Upper lobe of left lung (tissue), 6 donors: ENCODE results near the gene FGR. TPM values are rescaled to one million over a fixed set of nuclear protein-coding genes. Genes with fewer than 3 reads are reported as not detected.

Source experiments
- ATAC-seq, 2 donors: fragments of 200-7000 bp; cut with Tn5 transposase; one replicate each; pipeline ENCODE4 v1.9.1; 2022; ENCODE audit warnings: mild to moderate bottlenecking in 2 of 2, moderate library complexity in 2 of 2; ENCODE audit not compliant: low FRiP score in 2 of 2
- DNase-seq, 2 donors: peaks; one replicate each; pipeline ENCODE4 v3.0.0-alpha.2; 2019 to 2020
- H3K27ac ChIP-seq, 4 donors: fragments of 200-600 bp; sonication (generic); one replicate each; pipeline ENCODE4 v1.5.1; 2016 to 2019
- H3K27me3 ChIP-seq, 4 donors: fragments of 200-600 bp; sonication (generic); one replicate each; pipeline ENCODE4 v1.5.1; 2017 to 2019
- H3K36me3 ChIP-seq, 4 donors: fragments of 200-600 bp; sonication (generic); one replicate each; pipeline ENCODE4 v1.5.1; 2016 to 2019
- H3K4me1 ChIP-seq, 4 donors: fragments of 200-600 bp; sonication (generic); one replicate each; pipeline ENCODE4 v1.5.1; 2018 to 2019
- H3K4me3 ChIP-seq, 4 donors: fragments of 200-600 bp; sonication (generic); one replicate each; pipeline ENCODE4 v1.5.1; 2017 to 2019; ENCODE audit warnings: mild to moderate bottlenecking in 2 of 4, moderate library complexity in 1 of 4
- H3K9me3 ChIP-seq, 4 donors: fragments of 200-600 bp; sonication (generic); one replicate each; pipeline ENCODE4 v1.5.1; 2018 to 2019
- EP300 ChIP-seq, 4 donors: sonication (generic); formaldehyde crosslinking; IDR thresholded peaks; one replicate each; pipeline ENCODE4 v1.5.1; 2017; ENCODE audit warnings: antibody characterized with exemption in 4 of 4, control low read depth in 2 of 4
- POLR2A ChIP-seq, 4 donors: fragments of 450-650 bp; IDR thresholded peaks; one replicate each; pipeline ENCODE4 v1.5.1; 2016 to 2017; ENCODE audit warnings: antibody characterized with exemption in 4 of 4, mild to moderate bottlenecking in 2 of 4
- POLR2AphosphoS5 ChIP-seq, 2 donors: sonication (generic); formaldehyde crosslinking; IDR thresholded peaks; one replicate each; pipeline ENCODE4 v1.5.1; 2017; ENCODE audit warnings: antibody characterized with exemption in 2 of 2
- WGBS, 2 donors: methylation state at CpG; one replicate each; pipeline ENCODE4 v1.1.5; 2017 to 2018; 5-methylcytosine and 5-hydroxymethylcytosine counted together
- total RNA-seq, 6 donors: library from RNA; depleted of rRNA in 4 of 6; stranded (reverse); fragments of >200 nt in 4 of 6; gene quantifications; one replicate each; pipeline versions ENCODE4 v1.1.0 to v1.2.1, GENCODE V29; 2016 to 2021
- TF ChIP-seq, protein P1 (sequence below), 6 experiments: fragments of 450-650 bp in 4 of 6; fragments of 200-600 bp in 2 of 6; sonication (generic) in 2 of 6; IDR thresholded peaks; one replicate each; pipeline ENCODE4 v1.5.1; 2016 to 2019; ENCODE audit warnings: antibody characterized with exemption in 6 of 6
- donor health status: DM: no; HTN: no; CAD: no; lungs with moderate emphysema.
- donor health status: DM: no; HTN: yes; CAD: no; lungs with severe emphysema.

The FGR gene
- total RNA-seq, 6 donors from 2014 or later = 59.8 to 234 (median 150) TPM

DNA sequence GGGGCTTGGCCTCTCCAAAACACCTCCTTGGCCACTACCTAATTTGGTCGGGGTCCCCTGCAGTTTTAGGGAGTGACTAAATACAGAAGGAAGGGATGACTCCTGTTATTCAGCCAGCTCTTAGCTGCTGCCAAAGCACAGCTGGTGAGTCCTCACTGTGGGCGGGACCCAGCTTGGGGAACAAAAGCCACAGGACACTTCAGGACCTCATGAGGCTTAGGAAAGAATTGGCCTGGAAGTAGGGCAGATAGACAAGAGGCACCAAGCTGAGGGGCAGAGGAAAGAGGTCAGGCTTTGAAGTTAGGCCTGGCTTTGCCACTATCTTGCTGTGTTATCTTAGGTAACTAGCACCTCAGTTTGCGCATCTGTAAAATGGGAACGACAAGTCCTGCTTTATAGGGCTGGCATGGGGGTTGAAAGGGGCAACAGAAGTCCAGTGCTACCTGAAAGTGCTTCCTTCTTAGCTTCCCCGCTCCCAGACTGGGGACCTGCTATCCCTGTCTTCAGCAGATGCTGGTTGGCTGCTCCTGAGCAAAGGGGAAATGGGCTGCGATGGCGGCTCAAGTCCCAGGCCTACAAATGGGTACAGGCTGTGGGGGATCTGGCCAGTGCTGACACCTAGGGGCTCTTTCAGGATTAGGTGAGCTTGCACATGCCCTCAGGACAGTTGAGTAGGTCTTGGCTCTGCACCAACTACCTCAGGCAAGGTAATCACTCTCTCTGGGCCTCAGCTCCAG is 21.3 kb upstream of the FGR start:
- 70 to 77% methylated on average over 4 to 7 of the region's 7 CpGs for WGBS, 2 donors
- peak; percentile 41 to 67 for ATAC-seq
- Histone ChIP-seq H3K4me1 (peaks cover 25 to 46% (median 31%) of the 10 kb centered on the region in 4 donors), H3K9me3 (no peaks in the 10 kb centered on the region), H3K27ac (peak overlapping the region; percentile 41 to 77 (median 71)), H3K4me3 (no peak overlapping the region), H3K27me3 (no peaks in the 10 kb centered on the region), H3K36me3 (no peaks in the 10 kb centered on the region)
- TF ChIP-seq POLR2AphosphoS5 (IDR thresholded peaks at IDR 0.05) (peak in 1 of 2 donors; percentile 53), POLR2A (IDR thresholded peaks at IDR 0.05) (peak in 1 of 4 donors; percentile 53), EP300 (IDR thresholded peaks at IDR 0.05) (no peak)
- peak in 1 of 2 donors; percentile 79 for DNase-seq

DNA sequence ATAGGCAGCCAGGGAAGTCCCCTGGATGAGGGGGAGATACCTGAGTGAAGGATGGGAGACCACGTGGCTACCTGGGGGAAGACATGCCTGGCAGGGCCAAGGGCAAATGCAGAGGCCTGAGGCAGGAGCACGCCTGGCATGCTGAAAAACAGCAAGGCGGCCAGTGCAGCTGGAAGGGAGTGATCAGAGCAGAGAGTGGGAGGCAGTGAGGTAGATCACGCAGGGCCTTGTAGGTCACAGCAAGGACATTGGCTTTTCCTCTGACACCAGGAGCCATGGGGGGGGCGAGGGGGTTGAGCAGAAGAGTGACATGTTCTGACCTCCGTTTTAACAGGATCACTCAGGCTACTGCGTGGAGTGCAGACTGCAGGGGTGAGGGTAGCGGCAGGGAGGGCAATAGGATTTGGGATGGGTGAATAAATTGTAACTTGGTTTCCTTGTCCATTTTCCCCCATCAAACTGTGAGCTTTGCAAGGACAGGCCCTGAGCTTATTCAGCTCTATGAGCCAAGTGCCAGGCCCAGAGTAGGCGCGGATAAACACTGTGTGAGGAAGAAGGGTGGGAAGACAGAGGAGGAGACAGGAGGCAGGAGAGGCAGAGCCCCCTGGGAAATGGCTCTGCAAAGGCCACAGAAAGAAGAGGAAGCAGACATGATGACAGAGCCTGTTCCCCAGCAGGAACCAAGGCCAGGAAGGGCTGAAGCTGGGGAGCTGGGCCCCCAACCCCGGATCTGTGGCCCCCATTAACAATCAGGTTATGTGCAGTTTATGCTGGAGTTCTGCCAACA is 20.4 kb upstream of the FGR start:
- no peak for TF ChIP-seq EP300 (IDR thresholded peaks at IDR 0.05)
- TF ChIP-seq, protein P1, sequence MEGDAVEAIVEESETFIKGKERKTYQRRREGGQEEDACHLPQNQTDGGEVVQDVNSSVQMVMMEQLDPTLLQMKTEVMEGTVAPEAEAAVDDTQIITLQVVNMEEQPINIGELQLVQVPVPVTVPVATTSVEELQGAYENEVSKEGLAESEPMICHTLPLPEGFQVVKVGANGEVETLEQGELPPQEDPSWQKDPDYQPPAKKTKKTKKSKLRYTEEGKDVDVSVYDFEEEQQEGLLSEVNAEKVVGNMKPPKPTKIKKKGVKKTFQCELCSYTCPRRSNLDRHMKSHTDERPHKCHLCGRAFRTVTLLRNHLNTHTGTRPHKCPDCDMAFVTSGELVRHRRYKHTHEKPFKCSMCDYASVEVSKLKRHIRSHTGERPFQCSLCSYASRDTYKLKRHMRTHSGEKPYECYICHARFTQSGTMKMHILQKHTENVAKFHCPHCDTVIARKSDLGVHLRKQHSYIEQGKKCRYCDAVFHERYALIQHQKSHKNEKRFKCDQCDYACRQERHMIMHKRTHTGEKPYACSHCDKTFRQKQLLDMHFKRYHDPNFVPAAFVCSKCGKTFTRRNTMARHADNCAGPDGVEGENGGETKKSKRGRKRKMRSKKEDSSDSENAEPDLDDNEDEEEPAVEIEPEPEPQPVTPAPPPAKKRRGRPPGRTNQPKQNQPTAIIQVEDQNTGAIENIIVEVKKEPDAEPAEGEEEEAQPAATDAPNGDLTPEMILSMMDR (IDR thresholded peaks at IDR 0.05) = no peak
- TF ChIP-seq POLR2AphosphoS5 (IDR thresholded peaks at IDR 0.05) = no peak
- TF ChIP-seq POLR2A (IDR thresholded peaks at IDR 0.05) = no peak
- H3K36me3 ChIP-seq = no peaks in the 10 kb centered on the region
- H3K27me3 ChIP-seq = no peaks in the 10 kb centered on the region
- peak overlapping the region; percentile 41 to 77 (median 71) for H3K27ac ChIP-seq
- no peak for DNase-seq
- no peaks in the 10 kb centered on the region for H3K9me3 ChIP-seq
- peaks cover 27 to 45% (median 30%) of the 10 kb centered on the region in 4 donors for H3K4me1 ChIP-seq
- WGBS, 2 donors = 70 to 72% methylated on average over 11 of the region's 11 CpGs
- no peak overlapping the region for H3K4me3 ChIP-seq
- ATAC-seq = no peak

DNA sequence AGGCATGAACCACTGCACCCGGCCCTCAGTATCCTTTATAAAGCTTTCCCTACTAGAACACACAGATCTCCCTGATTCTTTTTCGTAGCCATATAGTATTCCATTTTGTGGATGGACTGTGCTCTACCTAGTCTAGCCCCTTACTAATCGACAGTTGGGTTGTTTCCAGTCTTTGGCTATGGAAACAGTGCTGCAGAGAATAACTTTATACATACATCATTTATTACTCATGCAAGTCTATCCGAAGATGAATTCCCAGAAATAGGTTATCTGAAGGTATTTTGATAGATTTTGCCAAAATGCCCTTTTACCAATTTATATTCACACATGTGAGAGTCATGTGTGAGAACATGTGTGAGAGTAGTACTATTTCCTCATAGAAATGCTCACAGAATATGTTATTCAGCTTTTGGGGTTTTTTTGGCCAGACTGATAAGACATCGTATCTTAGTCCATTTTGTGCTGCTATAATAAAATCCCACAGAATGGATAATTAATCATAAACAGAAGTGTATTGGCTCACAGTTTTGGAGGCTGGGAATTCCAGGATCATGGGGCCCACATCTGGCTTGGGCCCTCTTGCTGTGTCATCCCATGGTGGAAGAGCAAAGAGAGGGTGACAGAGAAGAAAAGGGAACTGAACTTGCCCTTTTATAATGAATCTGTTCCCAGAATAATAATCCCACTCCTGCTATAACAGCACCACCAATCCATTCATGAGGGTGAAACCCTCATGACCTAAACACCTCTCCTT is 17.3 kb upstream of the FGR start:
- ATAC-seq (no peak), DNase-seq (no peak)
- Histone ChIP-seq H3K9me3 (no peaks in the 10 kb centered on the region), H3K4me1 (peaks cover 14 to 29% (median 25%) of the 10 kb centered on the region in 4 donors), H3K36me3 (no peaks in the 10 kb centered on the region), H3K4me3 (no peak overlapping the region), H3K27ac (no peak overlapping the region), H3K27me3 (no peaks in the 10 kb centered on the region)
- TF ChIP-seq POLR2AphosphoS5 (IDR thresholded peaks at IDR 0.05) (no peak), POLR2A (IDR thresholded peaks at IDR 0.05) (no peak), EP300 (IDR thresholded peaks at IDR 0.05) (no peak)
- TF ChIP-seq, protein P1 (IDR thresholded peaks at IDR 0.05) = no peak
- 93 to 94% methylated on average over 5 of the region's 5 CpGs for WGBS, 2 donors

DNA sequence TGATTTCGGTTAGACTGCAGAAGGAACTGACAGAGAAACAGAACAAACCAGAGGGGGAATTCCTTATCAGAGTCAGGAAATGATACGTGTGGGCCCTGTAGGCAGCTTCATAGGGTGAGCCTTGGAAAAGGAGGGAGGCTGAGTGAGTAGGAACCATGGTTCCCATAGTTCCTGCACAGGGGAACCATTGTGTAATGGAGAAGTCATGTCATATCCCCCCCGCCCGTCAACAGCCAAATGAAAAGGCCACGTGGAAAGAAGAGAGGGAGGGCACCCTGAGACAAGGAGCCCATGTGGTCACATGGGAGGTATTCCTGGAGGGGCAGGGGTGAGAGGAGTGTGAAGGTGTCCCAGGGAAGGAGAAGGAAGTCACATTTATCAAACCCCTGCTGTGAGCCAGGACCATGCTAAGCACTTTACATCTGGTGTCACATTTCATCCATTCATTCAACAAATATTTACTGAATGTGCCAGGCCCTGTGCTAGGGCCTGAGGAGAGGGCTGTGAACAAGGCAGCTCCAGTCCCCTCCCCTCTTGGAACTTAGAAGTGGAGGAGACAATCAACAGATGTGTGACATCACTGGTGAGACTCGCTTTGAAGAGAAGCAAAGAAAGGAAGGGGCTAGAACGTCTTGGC is 15.7 kb upstream of the FGR start:
- H3K36me3 ChIP-seq = no peaks in the 10 kb centered on the region
- ATAC-seq (peak; percentile 52 to 87), DNase-seq (no peak)
- peaks cover 4 to 19% (median 16%) of the 10 kb centered on the region in 4 donors for H3K4me1 ChIP-seq
- no peaks in the 10 kb centered on the region for H3K9me3 ChIP-seq
- H3K4me3 ChIP-seq = no peak overlapping the region
- WGBS, 2 donors = 24 to 40% methylated on average over 7 of the region's 7 CpGs
- peak overlapping the region; percentile 4 to 60 (median 11) for H3K27ac ChIP-seq
- TF ChIP-seq POLR2AphosphoS5 (IDR thresholded peaks at IDR 0.05) (peak; percentile 5 to 10), POLR2A (IDR thresholded peaks at IDR 0.05) (no peak)
- no peaks in the 10 kb centered on the region for H3K27me3 ChIP-seq

- Histone ChIP-seq H3K36me3 (no peaks in the 10 kb centered on the region), H3K27me3 (no peaks in the 10 kb centered on the region), H3K4me3 (no peak overlapping the region), H3K9me3 (no peaks in the 10 kb centered on the region), H3K27ac (peak overlapping the region in 3 of 4 donors; percentile 11 to 60 (median 11)), H3K4me1 (peaks cover 0 to 19% (median 12%) of the 10 kb centered on the region in 4 donors)
- TF ChIP-seq POLR2A (IDR thresholded peaks at IDR 0.05) (no peak), POLR2AphosphoS5 (IDR thresholded peaks at IDR 0.05) (no peak), EP300 (IDR thresholded peaks at IDR 0.05) (no peak)
- TF ChIP-seq, protein P1 (IDR thresholded peaks at IDR 0.05) = no peak
- ATAC-seq (peak in 1 of 2 donors; percentile 45), DNase-seq (no peak)
- 52 to 67% methylated on average over 1 of the region's 1 CpG for WGBS, 2 donors
Observed at GRCh38 chr1:27650171-27650538, 15.2 kb upstream of the FGR start.
